OCI-LY3 (cell line): ENCODE results near the gene CDCA3.

Experiments
- H2AFZ ChIP-seq: fragments of 200-600, 300-600 bp; shearing (Covaris generic); 2 replicates; pipeline ENCODE4 v1.6.0; 2014; ENCODE audit warnings: antibody characterized with exemption, low read depth, low read length
- H3K27ac ChIP-seq: fragments of 200-600, 300-600 bp; sonication (generic); 2 replicates; pipeline ENCODE4 v1.5.1; 2014; ENCODE audit warnings: mild to moderate bottlenecking, low read length, moderate library complexity, mixed read lengths
- H3K27me3 ChIP-seq: fragments of 200-600, 300-600 bp; sonication (generic); 2 replicates; pipeline ENCODE4 v1.6.1; 2014; ENCODE audit warnings: low read depth, low read length, mixed read lengths
- H3K36me3 ChIP-seq: fragments of 200-600, 300-600 bp; sonication (generic); replicated peaks from 2 replicates; pipeline ENCODE3; 2014; ENCODE audit warnings: low read depth, low read length, mixed read lengths
- H3K4me1 ChIP-seq: fragments of 300-600, 200-600 bp; sonication (generic); 2 replicates; pipeline ENCODE4 v1.6.1; 2014; ENCODE audit warnings: low read length, mixed read lengths
- H3K4me2 ChIP-seq: fragments of 200-600, 300-600 bp; sonication (generic); 2 replicates; pipeline ENCODE4 v1.6.1; 2014; ENCODE audit warnings: low read length, mixed read lengths
- H3K4me3 ChIP-seq: fragments of 300-600, 200-600 bp; sonication (generic); 2 replicates; pipeline ENCODE4 v1.5.1; 2014; ENCODE audit warnings: antibody characterized with exemption, mild to moderate bottlenecking, low read length, moderate library complexity
- H3K79me2 ChIP-seq: fragments of 300-600, 200-600 bp; shearing (Covaris generic); 2 replicates; pipeline ENCODE4 v1.6.1; 2014; ENCODE audit warnings: mild to moderate bottlenecking, low read length, mixed read lengths
- H3K9ac ChIP-seq: fragments of 300-600, 200-600 bp; shearing (Covaris generic); 2 replicates; pipeline ENCODE4 v1.6.0; 2014; ENCODE audit warnings: mild to moderate bottlenecking, low read length, moderate library complexity
- H3K9me3 ChIP-seq: fragments of 200-600, 300-600 bp; shearing (Covaris generic); 2 replicates; pipeline ENCODE4 v1.6.1; 2014; ENCODE audit warnings: low read length, mixed read lengths; ENCODE audit not compliant: insufficient read depth
- H4K20me1 ChIP-seq: fragments of 200-600, 300-600 bp; sonication (generic); 2 replicates; pipeline ENCODE4 v1.6.1; 2016; ENCODE audit warnings: low read length, mixed read lengths; ENCODE audit not compliant: insufficient read depth
- EZH2phosphoT487 ChIP-seq: fragments of 200-600 bp; shearing (Covaris generic); IDR thresholded peaks from 2 replicates; pipeline ENCODE4 v1.6.1; 2018; ENCODE audit warnings: antibody characterized with exemption, mixed run types, low read depth
- TF ChIP-seq, protein P1 (sequence below): fragments of 200-600, 300-600 bp; sonication (generic); IDR thresholded peaks from 2 replicates; pipeline ENCODE4 v1.5.1; 2014; ENCODE audit warnings: antibody characterized with exemption, low read length, low read depth

The CDCA3 gene

DNA sequence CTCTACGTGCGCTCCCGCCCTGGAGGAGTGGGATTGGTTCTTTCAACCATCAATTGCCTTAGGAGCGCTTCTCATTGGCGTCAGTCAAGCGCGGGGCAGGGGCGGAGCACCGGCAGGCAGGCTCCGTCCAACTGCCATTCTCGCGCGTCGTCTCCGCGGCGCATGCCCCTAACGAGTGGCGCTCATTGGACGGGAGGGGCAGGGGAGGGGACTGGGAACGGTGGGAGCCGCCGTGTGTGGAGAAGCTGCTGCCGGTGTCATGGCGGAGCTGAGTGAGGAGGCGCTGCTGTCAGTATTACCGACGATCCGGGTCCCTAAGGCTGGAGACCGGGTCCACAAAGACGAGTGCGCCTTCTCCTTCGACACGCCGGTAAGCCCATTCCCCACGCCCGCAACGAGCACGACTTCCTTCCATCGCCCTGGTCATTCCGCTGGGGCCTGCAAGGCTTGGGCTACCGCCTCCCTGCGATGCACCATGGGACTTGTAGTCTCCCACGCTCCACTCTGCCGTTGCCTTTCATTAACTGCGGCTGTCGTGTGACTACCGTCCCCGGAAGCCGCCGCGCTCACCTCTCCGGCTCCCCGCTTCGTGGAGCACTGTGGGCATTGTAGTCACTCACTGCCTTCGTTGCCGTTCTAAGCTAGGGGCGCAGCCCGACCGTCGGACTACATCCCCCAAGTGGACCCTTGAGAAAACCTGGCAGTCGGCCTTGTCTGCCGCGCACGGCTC lies 1.0 kb upstream of the CDCA3 start, which contains the start of gene USP5:
TSS of gene USP5 (plus strand) at position 230 of the 730 bp plus-strand sequence. CDS start at position 260, 30 bp downstream.
- peak within 1 kb of the TSS; percentile 70 for H3K27ac ChIP-seq
- H3K27me3 ChIP-seq: no peaks in the 10 kb centered on the region
- H3K9me3 ChIP-seq: no peaks in the 10 kb centered on the region
- H3K9ac ChIP-seq: peak within 1 kb of the TSS; percentile 79
- peak within 1 kb of the TSS; percentile 79 for H3K4me3 ChIP-seq
- H3K79me2 ChIP-seq: peaks cover 40% of the 10 kb centered on the region
- peak within 1 kb of the TSS; percentile 99 for H3K4me2 ChIP-seq
- TF ChIP-seq, protein P1, sequence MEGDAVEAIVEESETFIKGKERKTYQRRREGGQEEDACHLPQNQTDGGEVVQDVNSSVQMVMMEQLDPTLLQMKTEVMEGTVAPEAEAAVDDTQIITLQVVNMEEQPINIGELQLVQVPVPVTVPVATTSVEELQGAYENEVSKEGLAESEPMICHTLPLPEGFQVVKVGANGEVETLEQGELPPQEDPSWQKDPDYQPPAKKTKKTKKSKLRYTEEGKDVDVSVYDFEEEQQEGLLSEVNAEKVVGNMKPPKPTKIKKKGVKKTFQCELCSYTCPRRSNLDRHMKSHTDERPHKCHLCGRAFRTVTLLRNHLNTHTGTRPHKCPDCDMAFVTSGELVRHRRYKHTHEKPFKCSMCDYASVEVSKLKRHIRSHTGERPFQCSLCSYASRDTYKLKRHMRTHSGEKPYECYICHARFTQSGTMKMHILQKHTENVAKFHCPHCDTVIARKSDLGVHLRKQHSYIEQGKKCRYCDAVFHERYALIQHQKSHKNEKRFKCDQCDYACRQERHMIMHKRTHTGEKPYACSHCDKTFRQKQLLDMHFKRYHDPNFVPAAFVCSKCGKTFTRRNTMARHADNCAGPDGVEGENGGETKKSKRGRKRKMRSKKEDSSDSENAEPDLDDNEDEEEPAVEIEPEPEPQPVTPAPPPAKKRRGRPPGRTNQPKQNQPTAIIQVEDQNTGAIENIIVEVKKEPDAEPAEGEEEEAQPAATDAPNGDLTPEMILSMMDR: no peak
- no peak for TF ChIP-seq EZH2phosphoT487
- peaks cover 33% of the 10 kb centered on the region for H3K4me1 ChIP-seq
- H4K20me1 ChIP-seq: no peaks in the 10 kb centered on the region
- H3K36me3 ChIP-seq: peaks cover 29% of the 10 kb centered on the region
- peak within 1 kb of the TSS; percentile 61; the same call in 1 of the 2 replicates for H2AFZ ChIP-seq

DNA sequence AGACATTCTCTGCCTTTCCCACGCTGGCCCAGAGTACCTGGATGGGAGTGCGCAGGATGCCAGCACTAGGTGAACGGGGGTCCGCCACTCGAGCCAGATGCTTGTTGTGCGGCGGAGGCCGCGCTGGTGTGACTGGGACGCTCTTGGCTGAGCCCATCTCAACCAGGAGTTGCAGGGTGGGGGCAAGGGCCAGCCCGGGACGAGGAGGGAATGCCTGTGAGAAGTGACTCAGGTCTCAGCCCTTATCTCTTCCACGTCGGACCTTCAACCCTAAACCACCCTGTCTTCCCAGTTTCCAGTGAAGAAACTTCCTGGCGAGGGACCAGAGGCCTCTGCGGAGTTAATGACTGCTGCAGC lies 312 bp downstream of the CDCA3 start:
- Histone ChIP-seq H3K4me3 (peak overlapping the region; percentile 79), H3K4me1 (peaks cover 33% of the 10 kb centered on the region), H3K9ac (peak overlapping the region; percentile 79), H3K9me3 (no peaks in the 10 kb centered on the region), H3K79me2 (peaks cover 40% of the 10 kb centered on the region), H2AFZ (no peak overlapping the region; the same call in 1 of the 2 replicates), H4K20me1 (no peaks in the 10 kb centered on the region), H3K27me3 (no peaks in the 10 kb centered on the region), H3K4me2 (peak overlapping the region; percentile 79), H3K36me3 (peaks cover 33% of the 10 kb centered on the region), H3K27ac (peak overlapping the region; percentile 45)
- TF ChIP-seq, protein P1: no peak
- TF ChIP-seq EZH2phosphoT487: no peak

DNA sequence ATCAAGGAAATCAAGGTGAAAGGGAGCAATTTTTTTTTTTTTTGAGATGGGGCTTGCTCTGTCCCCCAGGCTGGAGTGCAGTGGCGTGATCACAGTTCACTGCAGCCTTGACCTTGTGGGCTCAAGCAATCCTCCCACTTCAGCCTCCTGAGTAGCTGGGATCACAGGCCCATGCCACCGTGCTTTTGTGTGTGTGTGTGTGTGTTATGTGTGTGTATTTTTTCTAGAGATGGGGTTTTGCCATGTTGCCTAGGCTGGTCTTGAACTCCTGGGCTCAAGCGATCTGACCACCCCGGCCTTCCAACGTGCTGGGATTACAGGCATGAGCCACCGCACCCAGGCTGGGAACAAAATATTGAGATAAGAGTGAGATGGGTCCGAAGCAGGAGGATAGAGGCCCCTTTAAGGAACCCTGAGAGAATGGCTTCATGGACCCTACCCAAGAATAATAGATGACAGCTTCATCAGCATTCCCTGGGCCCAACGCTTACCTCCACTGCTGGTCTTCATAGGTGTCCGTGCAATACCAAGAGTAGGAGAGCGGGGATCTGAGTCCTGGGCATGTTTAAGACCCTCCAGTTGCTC lies 1.0 kb downstream of the CDCA3 start:
- Histone ChIP-seq H2AFZ (no peak overlapping the region), H4K20me1 (no peaks in the 10 kb centered on the region), H3K9me3 (no peaks in the 10 kb centered on the region), H3K27me3 (no peaks in the 10 kb centered on the region), H3K79me2 (peaks cover 39% of the 10 kb centered on the region), H3K4me1 (peaks cover 33% of the 10 kb centered on the region), H3K9ac (peak overlapping the region; percentile 79), H3K4me3 (peak overlapping the region; percentile 79), H3K4me2 (peak overlapping the region; percentile 79), H3K27ac (peak overlapping the region; percentile 45; the same call in 1 of the 2 replicates), H3K36me3 (peaks cover 36% of the 10 kb centered on the region)
- TF ChIP-seq, protein P1: no peak
- no peak for TF ChIP-seq EZH2phosphoT487

DNA sequence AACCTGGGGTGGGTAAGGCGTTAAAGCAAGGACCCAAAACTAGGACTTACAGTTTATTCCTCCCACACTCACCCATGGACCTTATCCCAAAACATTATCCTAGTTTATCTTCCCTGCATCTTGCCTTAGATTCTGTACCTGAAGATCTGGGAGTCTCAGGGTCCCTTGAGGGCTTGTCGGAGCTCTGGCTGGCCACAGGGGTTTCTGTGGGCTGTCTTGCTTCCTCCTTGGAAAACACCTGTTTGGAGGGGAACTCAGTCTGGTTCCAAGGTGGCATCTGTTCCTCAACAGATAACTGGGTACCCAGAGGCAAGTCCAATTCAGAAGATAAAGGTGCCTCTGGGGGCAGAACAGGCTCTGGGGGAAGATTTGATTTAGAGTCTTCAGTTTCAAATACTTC lies 1.7 kb downstream of the CDCA3 start:
- Histone ChIP-seq H3K79me2 (peaks cover 35% of the 10 kb centered on the region), H3K27ac (0 out of 2 replicates have a peak overlapping the region, but pooled peaks have one; percentile 6), H2AFZ (no peak overlapping the region), H3K4me2 (peak overlapping the region; percentile 79), H3K36me3 (peaks cover 42% of the 10 kb centered on the region), H3K4me3 (peak overlapping the region; percentile 79), H3K27me3 (no peaks in the 10 kb centered on the region), H4K20me1 (no peaks in the 10 kb centered on the region), H3K9ac (peak overlapping the region; percentile 79; the same call in 1 of the 2 replicates), H3K9me3 (no peaks in the 10 kb centered on the region), H3K4me1 (peaks cover 33% of the 10 kb centered on the region)
- TF ChIP-seq EZH2phosphoT487: no peak
- TF ChIP-seq, protein P1: no peak
